K562 (cell line): ENCODE results near the gene TUBGCP6. TPM values are rescaled to one million over a fixed set of nuclear protein-coding genes. Genes with fewer than 3 reads are reported as not detected.

Experiments
- ATAC-seq: fragments of 200-7000 bp; cut with Tn5 transposase; 3 replicates; pipeline ENCODE4 v1.9.1; 2020; ENCODE audit warnings: moderate library complexity
- BruUV-seq: library from RNA; stranded (reverse); fragments of 400-500 nt; replicated peaks from 2 replicates; lab custom pipeline; 2021; lab: Mats Ljungman, UMichigan
- CTCF ChIA-PET: fragments of 300-600 bp; formaldehyde crosslinking; extraction: SDS; loops from one replicate; lab custom pipeline; 2021; ENCODE audit warnings: low intra/inter-chr PET ratio; lab: Yijun Ruan, JAX
- POLR2A ChIA-PET: fragments of 300-600, 350-650 bp; sonication (Branson Sonifier 250); formaldehyde crosslinking; extraction: SDS; loops from one replicate; lab custom pipeline; 2021; ENCODE audit warnings: antibody characterized with exemption, inconsistent platforms; lab: Yijun Ruan, JAX
- DNase-seq, 4 experiments: peaks; one replicate each; pipeline versions ENCODE4 v3.0.0 to v3.0.0-alpha.2; 2011 to 2018; ENCODE audit warnings: low spot score in 3 of 4, mixed read lengths in 3 of 4; ENCODE audit errors: extremely low read depth in 1 of 4
- FAIRE-seq: peaks from 2 replicates; lab custom pipeline; 2011; peaks lifted over from hg19 to GRCh38; lab: Jason Lieb, UNC
- H2AFZ ChIP-seq: 2 replicates; pipeline ENCODE4 v1.6.0; 2011; ENCODE audit warnings: low read depth, low read length, control low read depth, inconsistent platforms
- H3K27ac ChIP-seq: fragments of 200-600 bp; 3 replicates; pipeline ENCODE4 v1.8.0; 2011; ENCODE audit warnings: low read depth, mild to moderate bottlenecking, control low read depth, inconsistent platforms, low read length, moderate library complexity, mixed read lengths; ENCODE audit errors: extremely low read depth
- H3K27me3 ChIP-seq, 2 experiments: fragments of 300-600 bp in 1 of 2; 2 replicates in 1 of 2; 3 replicates in 1 of 2; pipeline versions ENCODE4 v1.6.0 to v1.8.0; 2011; ENCODE audit warnings: inconsistent platforms in 2 of 2, low read length in 2 of 2, mild to moderate bottlenecking in 1 of 2, mixed read lengths in 1 of 2, moderate library complexity in 1 of 2; ENCODE audit not compliant: control insufficient read depth in 2 of 2, insufficient read depth in 2 of 2
- H3K36me3 ChIP-seq: fragments of 300-600 bp; 3 replicates; pipeline ENCODE4 v1.8.0; 2011; ENCODE audit warnings: mild to moderate bottlenecking, low read length, inconsistent platforms; ENCODE audit not compliant: control insufficient read depth, insufficient read depth
- H3K4me1 ChIP-seq, 2 experiments: fragments of 200-600 bp in 1 of 2; replicated peaks in 1 of 2; 2 replicates in 1 of 2; 3 replicates in 1 of 2; pipeline versions ENCODE4 v1.5.1 to v1.8.0; 2011; ENCODE audit warnings: inconsistent platforms in 2 of 2, low read length in 2 of 2, mild to moderate bottlenecking in 1 of 2, mixed read lengths in 1 of 2, moderate library complexity in 1 of 2; ENCODE audit not compliant: control insufficient read depth in 2 of 2, insufficient read depth in 2 of 2
- H3K4me2 ChIP-seq: 2 replicates; pipeline ENCODE4 v1.6.1; 2011; ENCODE audit warnings: low read length, control low read depth, inconsistent platforms, mixed read lengths; ENCODE audit not compliant: insufficient read depth
- H3K4me3 ChIP-seq: fragments of 200-600 bp; sonication (generic), shearing (Covaris generic); 2 replicates; pipeline ENCODE4 v1.5.1; 2016; ENCODE audit warnings: control low read depth, inconsistent platforms
- H3K79me2 ChIP-seq: fragments of 200-600 bp; 3 replicates; pipeline ENCODE4 v1.8.0; 2011; ENCODE audit warnings: low read length, inconsistent platforms; ENCODE audit not compliant: control insufficient read depth, insufficient read depth
- H3K9ac ChIP-seq, 2 experiments: 2 replicates each; pipeline versions ENCODE4 v1.6.0 to v1.6.1; 2011; ENCODE audit warnings: low read depth in 2 of 2, low read length in 2 of 2, control low read depth in 1 of 2, inconsistent platforms in 1 of 2, mild to moderate bottlenecking in 1 of 2, mixed read lengths in 1 of 2; ENCODE audit not compliant: insufficient read depth in 1 of 2
- H3K9me1 ChIP-seq: one replicate; pipeline ENCODE4 v1.6.0; 2011; ENCODE audit warnings: inconsistent platforms, mild to moderate bottlenecking, low read length, moderate library complexity; ENCODE audit not compliant: control insufficient read depth, insufficient read depth
- H3K9me3 ChIP-seq: replicated peaks from 2 replicates; pipeline ENCODE4 v1.5.1; 2011; ENCODE audit warnings: low read depth, low read length, inconsistent platforms; ENCODE audit not compliant: control insufficient read depth, insufficient read depth
- H4K20me1 ChIP-seq: replicated peaks from 2 replicates; pipeline ENCODE4 v1.6.1; 2011; ENCODE audit warnings: low read length, inconsistent platforms, mixed read lengths; ENCODE audit not compliant: control insufficient read depth, insufficient read depth
- HMGN3 ChIP-seq: IDR thresholded peaks from 2 replicates; pipeline ENCODE4 v1.6.1; 2011; ENCODE audit warnings: borderline replicate concordance, low read depth, mild to moderate bottlenecking, mixed read lengths, low read length; ENCODE audit not compliant: insufficient read length; ENCODE audit errors: extremely low read depth
- MXI1 ChIP-seq: IDR thresholded peaks from 2 replicates; pipeline ENCODE4 v1.6.1; 2011; ENCODE audit warnings: low read depth, mild to moderate bottlenecking, improper control_type of control experiment, low read length
- NONO ChIP-seq, 2 experiments: fragments of 200-400 bp in 1 of 2; fragments of 450-650 bp in 1 of 2; formaldehyde crosslinking in 1 of 2; IDR thresholded peaks; 2 replicates each; pipeline ENCODE4 v1.6.1; 2017; ENCODE audit warnings: low read depth in 2 of 2, mild to moderate bottlenecking in 2 of 2, moderate library complexity in 2 of 2, low read length in 1 of 2
- RBM17 ChIP-seq: fragments of 200-400 bp; formaldehyde crosslinking; IDR thresholded peaks from 2 replicates; pipeline ENCODE4 v1.6.1; 2017; ENCODE audit warnings: low read depth, mild to moderate bottlenecking, low read length, borderline replicate concordance
- TBP ChIP-seq: optimal IDR thresholded peaks from 2 replicates; pipeline ENCODE3; 2011; ENCODE audit warnings: low read depth, low read length, improper control_type of control experiment
- YY1 ChIP-seq, 3 experiments: IDR thresholded peaks; 2 replicates each; pipeline ENCODE4 v1.6.1; 2011; ENCODE audit warnings: low read length in 2 of 3, mild to moderate bottlenecking in 2 of 3, moderate library complexity in 2 of 3, borderline replicate concordance in 1 of 3, control low read depth in 1 of 3, low read depth in 1 of 3; ENCODE audit not compliant: insufficient read depth in 3 of 3, insufficient replicate concordance in 2 of 3, control insufficient read depth in 1 of 3, insufficient read length in 1 of 3; ENCODE audit errors: extremely low read depth in 1 of 3
- ZNF584 ChIP-seq: fragments of 200-800 bp; sonication (Bioruptor generic); IDR thresholded peaks from 2 replicates; pipeline ENCODE4 v1.6.1; 2016; ENCODE audit warnings: low read depth, mild to moderate bottlenecking, missing genetic modification characterization, missing compliant biosample characterization
- WGBS: fragments of 100-300 bp; shearing (Covaris generic); methylation state at CpG from one replicate; pipeline ENCODE4 v1.1.6; 2016; ENCODE audit warnings: low coverage, mixed read lengths; ENCODE audit not compliant: insufficient coverage; ENCODE audit errors: missing lambda C conversion rate; 5-methylcytosine and 5-hydroxymethylcytosine counted together
- in situ Hi-C: fragments of 300-500 bp; cut with MboI; formaldehyde crosslinking; loops from 4 replicates; pipeline ENCODE4 v1.15.0; 2018; ENCODE audit warnings: inconsistent platforms, mixed read lengths
- intact Hi-C: fragments of 100-400 bp; cut with micrococcal nuclease; formaldehyde crosslinking; loops from 2 replicates; pipeline ENCODE4 v1.14.2; 2022
- polyA plus RNA-seq, 8 experiments: library from polyadenylated mRNA; depleted of rRNA in 4 of 8; stranded (reverse) in 5 of 8; unstranded in 3 of 8; fragments of >200 nt; fragmentation: Nextera tagmentation in 2 of 8; fragmentation: Illumina TruSeq in 1 of 8; extraction: Ambion mirVana in 2 of 8; extraction: Trizol in 1 of 8; gene quantifications; 2 replicates each; pipeline versions ENCODE4 v1.2.1 to v1.2.3, GENCODE V29; 2011 to 2014; ENCODE audit warnings: inconsistent platforms in 1 of 8, missing spikeins in 1 of 8
- total RNA-seq, 7 experiments: library from RNA; depleted of rRNA in 6 of 7; stranded (reverse); fragments of >200 nt in 6 of 7; fragmentation: Illumina TruSeq in 2 of 7; extraction: Trizol in 2 of 7; gene quantifications; 2 replicates each; pipeline versions ENCODE4 v1.2.1 to v1.2.3, GENCODE V29; 2011 to 2021; ENCODE audit warnings: low replicate concordance in 1 of 7
- TF ChIP-seq, protein P1 (sequence below): sonication (generic); formaldehyde crosslinking; IDR thresholded peaks from 2 replicates; pipeline ENCODE4 v1.8.0; 2022; ENCODE audit warnings: mild to moderate bottlenecking, missing genetic modification reagents
- TF ChIP-seq, protein P2 (sequence below): fragments of 200-800 bp; sonication (Bioruptor generic); IDR thresholded peaks from 2 replicates; pipeline ENCODE4 v1.6.1; 2017; ENCODE audit warnings: missing genetic modification characterization, missing compliant biosample characterization

TUBGCP6 gene
- total and polyA plus RNA-seq, 9 of the 15 experiments (the other 6 are each of a cell fraction or from before 2014, with no cell fraction given), result 0.76 to 33.0 (median 10.1) TPM

DNA sequence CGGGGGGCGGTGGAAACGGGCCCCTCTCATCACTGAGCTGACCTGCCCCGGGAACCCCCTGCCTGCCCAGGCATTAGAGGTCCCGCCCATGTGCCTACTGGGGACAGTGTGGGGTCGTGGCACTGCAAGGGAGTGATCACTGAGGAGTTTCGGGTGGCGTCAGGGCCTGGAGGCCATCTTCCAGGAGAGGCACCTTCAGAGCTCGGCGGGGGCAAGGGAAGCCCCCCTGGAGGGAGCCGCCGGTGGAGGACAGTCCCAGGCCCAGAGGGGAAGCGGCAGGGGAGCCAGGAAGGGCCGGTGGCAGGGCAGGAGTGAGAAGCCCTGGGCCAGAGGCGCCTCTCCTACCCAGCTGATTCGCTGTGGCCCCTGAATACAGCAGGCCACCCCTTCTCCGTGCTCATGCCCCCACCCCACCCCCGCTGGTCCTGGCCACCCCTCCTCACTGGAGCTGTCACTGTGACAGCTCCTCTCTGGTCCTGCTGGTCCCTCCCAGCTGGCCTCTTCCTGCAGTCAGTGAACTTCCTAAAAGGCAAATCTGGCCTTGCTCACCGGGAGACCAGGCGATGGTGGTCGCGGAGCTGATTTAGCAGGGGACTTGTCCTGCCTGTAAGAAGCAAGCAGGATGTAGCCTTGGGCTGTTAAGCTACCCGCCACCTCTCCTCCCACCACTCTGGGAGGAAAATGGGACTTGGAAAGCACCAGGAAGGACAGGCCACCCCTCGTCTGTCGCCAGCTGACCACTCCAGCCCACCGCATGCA lies 27.4 kb upstream of the TUBGCP6 start:
- Histone ChIP-seq H3K79me2 (no peaks in the 10 kb centered on the region; the same call in 2 of the 3 replicates), H3K27me3 (no peaks in the 10 kb centered on the region), H3K4me2 (no peak overlapping the region), H3K9me3 (no peaks in the 10 kb centered on the region), H3K9ac (no peak overlapping the region), H3K36me3 (peaks cover 11% of the 10 kb centered on the region; the same call in 1 of the 3 replicates), H4K20me1 (no peaks in the 10 kb centered on the region), H3K4me1 (peaks cover 7 to 71% of the 10 kb centered on the region in 2 experiments; a peak in 4 of 5 replicates), H2AFZ (no peak overlapping the region), H3K9me1 (no peaks in the 10 kb centered on the region), H3K4me3 (no peak overlapping the region), H3K27ac (no peak overlapping the region)
- intact Hi-C loops, result loop anchor here (5.0 kb wide), 1 partner anchor 55 kb away; the partner anchor contains the start of gene DENND6B
- 56% methylated on average over 5 of the region's 26 CpGs for WGBS
- TF ChIP-seq TBP, result no peak
- TF ChIP-seq RBM17, result no peak
- ATAC-seq (no peak), FAIRE-seq (no peak), DNase-seq (no peak)
- ChIA-PET POLR2A (interaction anchor here (0.6 to 1.1 kb wide), 5 partner anchors 13 to 225 kb away, joined by 3 read pairs; no protein-coding TSS in a partner anchor), CTCF (no interaction called here)
- in situ Hi-C loops, result loop anchor here (5.0 kb wide), 1 partner anchor 55 kb away; the partner anchor contains the start of gene DENND6B
- BruUV-seq, result no TSS peak

DNA sequence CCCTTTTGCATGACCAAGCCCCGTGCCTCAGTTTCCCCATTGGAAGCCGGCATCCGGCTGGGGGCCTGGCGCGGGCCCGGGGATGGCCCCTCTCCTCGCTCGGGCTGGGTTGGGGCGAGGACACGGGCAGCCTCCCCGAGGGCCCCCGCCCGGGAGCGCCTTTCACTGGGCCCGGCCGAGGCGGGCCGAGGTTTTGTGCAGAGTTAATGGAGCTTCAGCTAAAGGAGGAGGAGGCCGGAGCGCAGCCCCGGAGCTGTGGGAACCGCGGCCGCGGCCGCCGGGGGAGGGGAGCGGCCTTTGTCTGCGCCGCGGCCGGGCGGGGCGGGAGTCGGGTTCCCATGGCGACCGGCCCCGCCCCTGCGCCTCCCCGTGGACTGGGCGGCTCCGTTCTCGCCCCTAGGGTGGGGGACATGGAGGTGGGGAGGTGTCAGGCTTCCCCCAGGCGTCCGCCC lies 26.7 kb upstream of the TUBGCP6 start:
- peak; percentile 35 for FAIRE-seq
- H3K27me3 ChIP-seq, result no peaks in the 10 kb centered on the region
- intact Hi-C loops (loop anchor here (5.0 kb wide), 1 partner anchor 56 kb away; the partner anchor contains the start of gene DENND6B), in situ Hi-C loops (loop anchor here (5.0 kb wide), 1 partner anchor 56 kb away; the partner anchor contains the start of gene DENND6B)
- no peaks in the 10 kb centered on the region for H3K9me3 ChIP-seq
- H3K4me2 ChIP-seq, result peak overlapping the region; percentile 49; the same call in 1 of the 2 replicates
- no peaks in the 10 kb centered on the region for H4K20me1 ChIP-seq
- no peaks in the 10 kb centered on the region for H3K9me1 ChIP-seq
- H3K9ac ChIP-seq, result peak overlapping the region in 1 of 2 experiments; percentile 68; a peak in 2 of 4 replicates
- peaks cover 9% of the 10 kb centered on the region; the same call in 1 of the 3 replicates for H3K36me3 ChIP-seq
- CTCF ChIA-PET, result no interaction called here
- peak; percentile 80 to 84 (median 83) for DNase-seq
- 0% methylated on average over 13 of the region's 45 CpGs for WGBS
- peaks cover 7 to 77% of the 10 kb centered on the region in 2 experiments; a peak in 4 of 5 replicates for H3K4me1 ChIP-seq
- H3K27ac ChIP-seq, result no peak overlapping the region
- no peaks in the 10 kb centered on the region; the same call in 2 of the 3 replicates for H3K79me2 ChIP-seq
- ATAC-seq, result peak; percentile 82
- H3K4me3 ChIP-seq, result peak overlapping the region; percentile 31
- no TSS peak for BruUV-seq
- no peak overlapping the region for H2AFZ ChIP-seq
- POLR2A ChIA-PET, result interaction anchor here (0.6 kb wide), 2 partner anchors 55 to 86 kb away, joined by 3 read pairs; partner anchors contain the start of gene DENND6B
- peak; percentile 81 for TF ChIP-seq MXI1
- peak; percentile 24 for TF ChIP-seq HMGN3
- 0 out of 4 replicates have a peak, but pooled peaks of 1 of the 2 experiments have one; percentile 43 for TF ChIP-seq NONO (IDR thresholded peaks at IDR 0.05; ENCODE audit: low read depth in 2 of 2, low read length in 1 of 2)
- TF ChIP-seq, protein P1, sequence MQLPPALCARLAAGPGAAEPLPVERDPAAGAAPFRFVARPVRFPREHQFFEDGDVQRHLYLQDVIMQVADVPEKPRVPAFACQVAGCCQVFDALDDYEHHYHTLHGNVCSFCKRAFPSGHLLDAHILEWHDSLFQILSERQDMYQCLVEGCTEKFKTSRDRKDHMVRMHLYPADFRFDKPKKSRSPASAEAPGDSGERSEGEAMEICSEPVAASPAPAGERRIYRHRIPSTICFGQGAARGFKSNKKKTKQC, result no peak
- no peak for TF ChIP-seq ZNF584
- TF ChIP-seq YY1 (IDR thresholded peaks at IDR 0.05; ENCODE audit: borderline replicate concordance in 1 of 3, control insufficient read depth in 1 of 3, extremely low read depth in 1 of 3, insufficient read depth in 3 of 3, insufficient read length in 1 of 3, insufficient replicate concordance in 2 of 3, low read depth in 1 of 3, low read length in 2 of 3), result peak in 1 of 3 experiments; percentile 26
- TF ChIP-seq, protein P2, sequence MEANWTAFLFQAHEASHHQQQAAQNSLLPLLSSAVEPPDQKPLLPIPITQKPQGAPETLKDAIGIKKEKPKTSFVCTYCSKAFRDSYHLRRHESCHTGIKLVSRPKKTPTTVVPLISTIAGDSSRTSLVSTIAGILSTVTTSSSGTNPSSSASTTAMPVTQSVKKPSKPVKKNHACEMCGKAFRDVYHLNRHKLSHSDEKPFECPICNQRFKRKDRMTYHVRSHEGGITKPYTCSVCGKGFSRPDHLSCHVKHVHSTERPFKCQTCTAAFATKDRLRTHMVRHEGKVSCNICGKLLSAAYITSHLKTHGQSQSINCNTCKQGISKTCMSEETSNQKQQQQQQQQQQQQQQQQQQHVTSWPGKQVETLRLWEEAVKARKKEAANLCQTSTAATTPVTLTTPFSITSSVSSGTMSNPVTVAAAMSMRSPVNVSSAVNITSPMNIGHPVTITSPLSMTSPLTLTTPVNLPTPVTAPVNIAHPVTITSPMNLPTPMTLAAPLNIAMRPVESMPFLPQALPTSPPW (CRISPR knock-in tag), result peak; percentile 62
